Astrocyte of the spinal cord (primary cell): ENCODE measurements around the gene MGAM2.

ENCODE experiments used
- DNase-seq: peaks from one replicate; pipeline ENCODE4 v3.0.0; 2011; ENCODE audit warnings: low read depth, low spot score
- H3K4me3 ChIP-seq: 2 replicates; pipeline ENCODE4 v1.5.1; 2011; ENCODE audit warnings: low read depth, mild to moderate bottlenecking, low read length, moderate library complexity
- in situ Hi-C: cut with HindIII; loops from 2 replicates; pipeline ENCODE4 v1.10.0; 2017; ENCODE audit warnings: low sequenced_read_pairs
- TF ChIP-seq, protein P1 (sequence below): IDR thresholded peaks from 2 replicates; pipeline ENCODE4 v1.5.1; 2012; ENCODE audit warnings: low read depth, mild to moderate bottlenecking, low read length, inconsistent platforms

Gene MGAM2

DNA sequence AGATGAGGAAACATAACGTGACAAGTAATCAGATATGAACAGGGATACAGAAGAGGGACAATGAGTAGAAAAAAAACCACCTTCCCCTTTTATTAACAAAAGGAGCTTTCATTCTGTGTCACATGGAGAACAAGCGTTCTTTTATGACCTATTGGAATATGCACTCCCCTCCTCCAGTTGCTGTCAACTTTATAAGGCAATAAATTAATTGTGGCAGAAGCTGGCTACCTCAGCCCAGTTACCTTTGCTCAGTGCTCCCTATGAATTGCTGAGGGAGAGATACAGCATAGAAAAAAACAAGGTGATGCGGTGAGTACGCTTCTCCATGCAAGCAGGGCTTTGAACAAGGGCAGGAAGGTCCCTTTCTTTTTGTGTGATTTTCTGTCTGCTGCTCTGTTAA lies at the start of gene MGAM2:
Gene MGAM2, plus strand, starts transcription at position 220 of the 400 bp plus-strand sequence. CDS start 5,156 bp downstream, outside the sequence.
- no peak within 1 kb of the TSS for H3K4me3 ChIP-seq
- no peak for DNase-seq
- in situ Hi-C loops, result no loop called here
- TF ChIP-seq, protein P1, sequence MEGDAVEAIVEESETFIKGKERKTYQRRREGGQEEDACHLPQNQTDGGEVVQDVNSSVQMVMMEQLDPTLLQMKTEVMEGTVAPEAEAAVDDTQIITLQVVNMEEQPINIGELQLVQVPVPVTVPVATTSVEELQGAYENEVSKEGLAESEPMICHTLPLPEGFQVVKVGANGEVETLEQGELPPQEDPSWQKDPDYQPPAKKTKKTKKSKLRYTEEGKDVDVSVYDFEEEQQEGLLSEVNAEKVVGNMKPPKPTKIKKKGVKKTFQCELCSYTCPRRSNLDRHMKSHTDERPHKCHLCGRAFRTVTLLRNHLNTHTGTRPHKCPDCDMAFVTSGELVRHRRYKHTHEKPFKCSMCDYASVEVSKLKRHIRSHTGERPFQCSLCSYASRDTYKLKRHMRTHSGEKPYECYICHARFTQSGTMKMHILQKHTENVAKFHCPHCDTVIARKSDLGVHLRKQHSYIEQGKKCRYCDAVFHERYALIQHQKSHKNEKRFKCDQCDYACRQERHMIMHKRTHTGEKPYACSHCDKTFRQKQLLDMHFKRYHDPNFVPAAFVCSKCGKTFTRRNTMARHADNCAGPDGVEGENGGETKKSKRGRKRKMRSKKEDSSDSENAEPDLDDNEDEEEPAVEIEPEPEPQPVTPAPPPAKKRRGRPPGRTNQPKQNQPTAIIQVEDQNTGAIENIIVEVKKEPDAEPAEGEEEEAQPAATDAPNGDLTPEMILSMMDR, result no peak

DNA sequence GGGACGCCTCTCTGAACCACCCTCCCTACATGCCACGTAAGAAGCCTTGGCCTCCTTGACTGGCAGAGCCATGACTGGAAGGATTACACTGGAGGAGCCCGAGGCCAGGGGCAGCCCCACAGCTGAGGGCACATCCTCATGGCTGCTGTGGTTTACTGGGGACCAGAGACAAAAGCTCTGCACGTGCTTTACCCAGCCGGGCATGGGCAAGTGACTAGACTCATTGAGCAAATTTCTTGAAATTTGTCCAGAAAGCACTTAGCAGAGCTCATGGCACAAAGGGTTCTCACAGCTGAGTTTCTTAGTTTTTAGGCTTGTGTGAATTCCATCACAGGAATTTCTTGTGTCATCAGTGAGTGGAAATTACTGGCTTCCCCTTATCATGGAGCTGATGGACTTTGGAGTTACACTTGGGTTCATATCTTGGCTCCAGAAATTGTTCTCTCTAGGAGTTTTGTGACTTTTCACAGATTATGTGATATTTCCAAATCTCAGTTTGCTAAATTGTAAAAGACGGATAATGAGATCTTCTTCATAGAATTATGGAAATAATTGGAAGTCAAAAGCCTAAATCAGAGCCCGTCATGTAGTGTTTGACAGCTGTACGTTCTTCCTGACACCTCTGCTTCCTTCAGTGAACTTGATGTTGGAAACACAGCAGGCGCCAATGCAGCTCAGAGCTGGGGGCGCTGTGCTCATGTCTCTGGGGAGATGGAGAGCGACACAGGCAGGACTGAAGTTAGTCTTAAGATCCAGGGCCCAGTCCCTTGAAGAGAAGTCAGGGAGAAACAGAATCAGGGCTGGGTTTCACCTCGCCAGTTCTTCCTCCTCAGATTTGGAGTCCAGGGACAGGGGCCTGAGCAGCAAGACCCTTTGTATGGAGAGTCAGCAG lies 47.7 kb upstream of the MGAM2 start:
- no peak overlapping the region for H3K4me3 ChIP-seq
- TF ChIP-seq, protein P1, result no peak
- no peak for DNase-seq
- in situ Hi-C loops, result no loop called here

DNA sequence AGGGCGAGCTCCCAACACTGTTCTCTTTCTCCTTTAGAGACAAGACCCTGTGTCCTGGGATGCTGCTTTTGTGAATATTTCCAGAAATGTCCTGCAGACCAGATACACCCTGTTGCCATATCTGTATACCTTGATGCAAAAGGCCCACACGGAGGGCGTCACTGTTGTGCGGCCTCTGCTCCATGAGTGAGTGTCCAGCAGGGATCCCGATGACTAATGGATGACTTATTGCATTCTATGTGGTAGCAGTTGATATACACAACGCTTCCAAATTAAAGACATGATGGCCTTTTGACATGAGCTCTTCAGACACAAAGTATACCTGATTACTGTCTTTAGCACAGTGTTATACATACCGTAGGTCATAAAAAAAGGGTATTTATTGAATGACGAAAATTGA lies 45.0 kb upstream of the MGAM2 start:
- H3K4me3 ChIP-seq, result no peak overlapping the region
- in situ Hi-C loops, result no loop called here
- DNase-seq, result no peak
- TF ChIP-seq, protein P1, result no peak

DNA sequence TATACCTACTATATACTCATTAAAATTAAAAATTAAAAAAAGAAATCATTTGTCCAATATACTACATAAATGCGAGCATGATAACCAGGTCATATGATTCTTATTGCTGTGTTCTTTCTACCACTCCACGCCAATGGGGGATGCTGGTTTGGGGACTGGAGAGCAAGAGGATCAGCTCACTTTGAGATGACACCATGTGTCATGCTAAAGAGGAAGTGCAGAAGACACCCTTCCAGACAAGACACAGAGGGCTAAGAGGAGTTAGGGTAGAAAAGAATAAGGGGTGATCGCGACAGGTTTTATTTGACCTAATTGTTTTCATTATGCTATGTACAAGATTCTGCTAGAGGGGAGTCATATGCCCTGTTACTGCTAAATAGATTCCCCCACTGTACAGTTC lies 33.8 kb upstream of the MGAM2 start:
- no peak overlapping the region for H3K4me3 ChIP-seq
- DNase-seq, result no peak
- in situ Hi-C loops, result no loop called here
- TF ChIP-seq, protein P1, result no peak

DNA sequence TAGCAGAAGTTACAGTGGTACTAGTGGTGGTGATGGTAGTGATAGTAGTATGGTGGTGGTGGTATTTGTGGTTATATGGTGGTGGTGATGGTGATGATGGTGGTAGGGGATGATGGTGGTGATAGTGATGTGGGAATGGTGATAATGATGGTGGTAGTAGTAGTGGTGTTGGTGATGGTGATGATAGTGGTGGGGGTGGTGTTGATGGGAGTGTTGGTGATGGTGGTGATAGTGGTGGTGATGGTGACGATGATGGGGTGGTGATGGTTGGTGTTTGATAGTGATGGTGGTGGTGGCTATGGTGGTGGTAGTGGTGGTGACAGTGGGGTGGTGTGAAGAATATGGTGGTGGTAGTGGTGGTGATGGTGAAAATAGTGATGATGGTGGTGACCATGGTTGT lies 27.9 kb upstream of the MGAM2 start:
- no peak for DNase-seq
- TF ChIP-seq, protein P1, result no peak
- H3K4me3 ChIP-seq, result no peak overlapping the region
- in situ Hi-C loops, result no loop called here

DNA sequence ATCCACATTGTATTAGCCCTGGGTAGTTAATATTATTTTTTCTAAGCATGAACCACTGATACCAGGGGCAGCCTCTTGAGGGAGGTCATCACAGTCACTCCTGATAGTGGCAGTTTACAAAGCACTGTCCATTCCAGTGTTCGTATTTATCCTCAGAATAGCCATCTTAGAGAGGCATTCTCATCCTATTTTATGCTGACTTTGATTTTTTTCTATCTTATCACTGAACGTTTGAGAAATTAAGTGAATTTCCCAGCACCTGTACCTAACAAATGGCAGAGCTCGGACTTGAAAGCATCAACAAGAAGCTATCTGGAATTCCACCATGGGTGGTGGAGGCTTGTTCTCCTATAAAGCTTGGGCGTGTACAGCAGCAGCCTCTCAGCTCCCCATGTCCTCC lies 26.1 kb upstream of the MGAM2 start:
- in situ Hi-C loops, result no loop called here
- H3K4me3 ChIP-seq, result no peak overlapping the region
- TF ChIP-seq, protein P1, result no peak
- no peak for DNase-seq
